CD4-positive, alpha-beta memory T cell (primary cell): ENCODE measurements around the gene DUS4L. TPM values are rescaled to one million over a fixed set of nuclear protein-coding genes. Genes with fewer than 3 reads are reported as not detected.

Experiments used
- CTCF ChIA-PET: fragments of 350-600 bp; sonication (Branson Sonifier 250); formaldehyde crosslinking; loops from one replicate; lab custom pipeline; 2021; ENCODE audit warnings: inconsistent platforms; ENCODE audit not compliant: partially characterized antibody; lab: Charles Lee
- POLR2A ChIA-PET: fragments of 350-600 bp; sonication (Branson Sonifier 250); formaldehyde crosslinking; loops from one replicate; lab custom pipeline; 2021; ENCODE audit not compliant: partially characterized antibody; lab: Charles Lee
- DNase-seq, 5 donors: peaks; one replicate each; pipeline versions ENCODE4 v3.0.0 to v3.0.0-alpha.2; 2020 to 2022; ENCODE audit warnings: mixed read lengths in 1 of 5
- H3K27ac ChIP-seq: one replicate; pipeline ENCODE4 v1.7.0; 2013; ENCODE audit warnings: low read depth, low read length
- H3K27me3 ChIP-seq: 2 replicates; pipeline ENCODE4 v1.7.0; 2013; ENCODE audit warnings: mild to moderate bottlenecking, low read length, moderate library complexity; ENCODE audit not compliant: insufficient read depth
- H3K36me3 ChIP-seq: 2 replicates; pipeline ENCODE4 v1.7.0; 2013; ENCODE audit warnings: mild to moderate bottlenecking, low read length, moderate library complexity; ENCODE audit not compliant: insufficient read depth
- H3K4me1 ChIP-seq: 2 replicates; pipeline ENCODE4 v1.7.0; 2013; ENCODE audit warnings: mild to moderate bottlenecking, low read length, moderate library complexity; ENCODE audit not compliant: insufficient read depth
- H3K4me3 ChIP-seq, 2 donors: one replicate each; pipeline ENCODE4 v1.7.0; 2013; ENCODE audit warnings: low read length in 2 of 2, mild to moderate bottlenecking in 1 of 2
- H3K9me3 ChIP-seq, 2 donors: one replicate each; pipeline ENCODE4 v1.7.0; 2013; ENCODE audit warnings: low read length in 2 of 2, control low read depth in 1 of 2; ENCODE audit not compliant: control insufficient read depth in 1 of 2
- H3K27ac Mint-ChIP-seq, 7 donors: one replicate each; pipeline ENCODE4 v1.8.0; 2020 to 2021; ENCODE audit warnings: mixed read lengths in 7 of 7, mild to moderate bottlenecking in 6 of 7, inconsistent platforms in 3 of 7, moderate library complexity in 3 of 7
- H3K27me3 Mint-ChIP-seq, 2 donors: one replicate each; pipeline ENCODE4 v1.8.0; 2020 to 2021; ENCODE audit warnings: mixed read lengths in 2 of 2
- H3K36me3 Mint-ChIP-seq, 2 donors: one replicate each; pipeline ENCODE4 v1.8.0; 2020 to 2021; ENCODE audit warnings: mixed read lengths in 2 of 2, inconsistent platforms in 1 of 2, mild to moderate bottlenecking in 1 of 2
- H3K4me1 Mint-ChIP-seq, 4 donors: one replicate each; pipeline ENCODE4 v1.8.0; 2020 to 2021; ENCODE audit warnings: mixed read lengths in 4 of 4, mild to moderate bottlenecking in 1 of 4
- H3K4me3 Mint-ChIP-seq, 8 donors: one replicate each; pipeline ENCODE4 v1.8.0; 2020 to 2021; ENCODE audit warnings: mixed read lengths in 8 of 8, mild to moderate bottlenecking in 7 of 8, moderate library complexity in 6 of 8, inconsistent platforms in 3 of 8
- H3K9me3 Mint-ChIP-seq, 8 donors: one replicate each; pipeline ENCODE4 v1.8.0; 2020 to 2021; ENCODE audit warnings: mixed read lengths in 8 of 8, mild to moderate bottlenecking in 5 of 8, inconsistent platforms in 3 of 8, moderate library complexity in 1 of 8
- intact Hi-C: fragments of 100-400 bp; cut with micrococcal nuclease; formaldehyde crosslinking; loops from one replicate; pipeline ENCODE4 v1.15.1; 2023
- polyA plus RNA-seq, 2 donors: library from polyadenylated mRNA; unstranded; fragments of 300-500 nt; fragmentation: Illumina TruSeq; gene quantifications; one replicate each; pipeline ENCODE4 v1.2.3, GENCODE V29; 2021
- total RNA-seq, 2 experiments: library from RNA; stranded (reverse); gene quantifications; one replicate each; pipeline ENCODE4 v1.2.3, GENCODE V29; 2021

DUS4L gene
- total and polyA plus RNA-seq, 4 experiments from 2014 or later, result 4.6 to 11.3 (median 7.9) TPM

DNA sequence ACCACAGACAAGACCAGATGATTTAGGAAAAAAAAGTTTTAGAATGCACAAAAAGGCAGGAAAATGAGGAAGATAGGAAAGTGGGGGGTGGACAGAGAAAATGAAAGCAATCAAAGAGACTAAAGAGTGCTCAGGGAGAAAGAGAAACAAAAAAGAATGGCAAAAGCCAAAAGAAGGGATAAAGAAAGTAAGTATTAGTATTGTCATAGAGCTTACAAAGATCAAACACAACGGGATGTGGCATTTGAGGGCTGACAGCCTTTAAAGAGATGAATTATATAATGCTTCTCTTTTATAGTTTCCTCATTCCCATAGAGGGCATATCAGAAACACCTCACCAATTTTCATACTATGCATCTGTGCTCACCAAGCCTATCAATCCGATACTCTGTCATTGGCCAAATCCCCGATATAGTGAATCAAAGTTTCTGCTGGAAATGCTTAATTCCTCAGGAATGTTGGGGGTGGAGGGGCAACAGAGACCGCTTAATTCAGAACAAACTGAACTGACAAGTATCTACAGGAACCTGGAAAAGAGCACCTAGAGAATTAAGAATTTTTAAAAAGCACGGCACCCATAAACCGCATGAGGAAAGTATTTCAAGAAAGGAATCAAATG, 2.8 kb upstream of the DUS4L start:
- no peaks in the 10 kb centered on the region for H3K27me3 ChIP-seq
- H3K9me3 ChIP-seq, result no peaks in the 10 kb centered on the region
- no peaks in the 10 kb centered on the region for H3K9me3 Mint-ChIP-seq
- peaks cover 9 to 30% of the 10 kb centered on the region in 2 donors for H3K36me3 Mint-ChIP-seq
- H3K27ac ChIP-seq, result peak overlapping the region; percentile 56
- H3K27me3 Mint-ChIP-seq, result no peaks in the 10 kb centered on the region
- CTCF ChIA-PET, result interaction anchor here (0.7 to 1.9 kb wide), 2 partner anchors 182 to 314 kb away, joined by 3 to 5 read pairs; no protein-coding TSS in a partner anchor
- H3K36me3 ChIP-seq, result peaks cover 12% of the 10 kb centered on the region
- H3K4me3 Mint-ChIP-seq, result peak overlapping the region; percentile 58 to 93 (median 66)
- peak; percentile 56 to 79 (median 62) for DNase-seq
- intact Hi-C loops, result loop anchor here (5.0 to 10.0 kb wide), 2 partner anchors 331 to 696 kb away; partner anchors contain the start of genes DLD and PIK3CG
- H3K27ac Mint-ChIP-seq, result peak overlapping the region; percentile 86 to 97 (median 91)
- peaks cover 51 to 71% (median 58%) of the 10 kb centered on the region in 4 donors for H3K4me1 Mint-ChIP-seq
- H3K4me1 ChIP-seq, result peaks cover 56% of the 10 kb centered on the region
- POLR2A ChIA-PET, result interaction anchor here (0.9 to 1.3 kb wide), 3 partner anchors 19 to 393 kb away, joined by 3 to 4 read pairs (median 3); partner anchors contain the start of gene BCAP29
- peak overlapping the region in 1 of 2 donors; percentile 4 for H3K4me3 ChIP-seq

DNA sequence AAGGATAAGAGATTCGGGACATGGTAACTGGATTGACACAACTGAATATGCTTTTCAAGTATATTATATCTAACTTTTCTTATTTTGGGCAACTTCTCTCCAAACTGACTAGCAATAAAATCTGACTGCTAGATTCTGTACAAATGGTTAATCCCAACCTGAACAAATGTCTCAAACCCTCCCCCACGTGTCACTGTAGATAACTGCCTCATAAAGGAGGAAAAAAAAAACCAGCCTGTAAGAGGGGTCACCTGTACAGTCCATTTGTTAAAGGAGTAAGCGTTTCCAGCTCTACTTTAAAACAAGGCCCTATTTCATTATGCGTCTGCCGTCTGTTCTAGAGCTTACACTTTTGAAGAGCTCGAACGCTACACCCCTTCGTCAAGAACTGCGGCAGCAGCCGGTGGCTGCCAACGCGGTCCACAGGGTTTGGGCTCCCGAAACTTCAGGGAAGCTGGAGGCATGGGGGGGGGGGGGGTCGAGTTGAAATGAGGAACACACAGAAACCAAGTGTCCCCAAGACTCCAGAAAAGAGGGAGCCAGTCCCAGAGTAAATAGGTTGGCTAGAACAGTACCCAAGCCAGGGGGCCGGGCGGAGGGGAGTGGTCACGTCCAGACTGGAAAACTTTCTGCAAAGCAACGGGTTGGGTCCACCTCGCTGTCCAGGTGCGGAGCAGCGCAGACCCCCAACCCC, 543 bp upstream of the DUS4L start:
- H3K4me1 Mint-ChIP-seq, result peaks cover 50 to 67% (median 59%) of the 10 kb centered on the region in 4 donors
- H3K9me3 Mint-ChIP-seq, result no peaks in the 10 kb centered on the region
- ChIA-PET CTCF (interaction anchor here (0.9 to 1.3 kb wide), 3 partner anchors 78 to 316 kb away, joined by 3 to 7 read pairs (median 3); no protein-coding TSS in a partner anchor), POLR2A (interaction anchor here (0.7 to 3.3 kb wide), 10 partner anchors 9 to 526 kb away, joined by 3 to 28 read pairs (median 6); partner anchors contain the start of genes BCAP29, CBLL1, DLD and HBP1)
- DNase-seq, result peak in 2 of 5 donors; percentile 9 to 13
- H3K36me3 Mint-ChIP-seq, result peaks cover 8 to 19% of the 10 kb centered on the region in 2 donors
- H3K4me1 ChIP-seq, result peaks cover 56% of the 10 kb centered on the region
- peak overlapping the region; percentile 85 to 95 (median 90) for H3K4me3 Mint-ChIP-seq
- H3K4me3 ChIP-seq, result peak overlapping the region; percentile 55 to 85
- H3K27ac ChIP-seq, result peak overlapping the region; percentile 97
- no peaks in the 10 kb centered on the region for H3K36me3 ChIP-seq
- peak overlapping the region; percentile 92 to 99 (median 97) for H3K27ac Mint-ChIP-seq
- no peaks in the 10 kb centered on the region for H3K9me3 ChIP-seq
- intact Hi-C loops, result loop anchor here (1.0 to 10.0 kb wide), 5 partner anchors 180 to 1006 kb away; partner anchors contain the start of genes DLD, DNAJB9, PIK3CG and THAP5
- H3K27me3 ChIP-seq, result no peaks in the 10 kb centered on the region
- H3K27me3 Mint-ChIP-seq, result no peaks in the 10 kb centered on the region

DNA sequence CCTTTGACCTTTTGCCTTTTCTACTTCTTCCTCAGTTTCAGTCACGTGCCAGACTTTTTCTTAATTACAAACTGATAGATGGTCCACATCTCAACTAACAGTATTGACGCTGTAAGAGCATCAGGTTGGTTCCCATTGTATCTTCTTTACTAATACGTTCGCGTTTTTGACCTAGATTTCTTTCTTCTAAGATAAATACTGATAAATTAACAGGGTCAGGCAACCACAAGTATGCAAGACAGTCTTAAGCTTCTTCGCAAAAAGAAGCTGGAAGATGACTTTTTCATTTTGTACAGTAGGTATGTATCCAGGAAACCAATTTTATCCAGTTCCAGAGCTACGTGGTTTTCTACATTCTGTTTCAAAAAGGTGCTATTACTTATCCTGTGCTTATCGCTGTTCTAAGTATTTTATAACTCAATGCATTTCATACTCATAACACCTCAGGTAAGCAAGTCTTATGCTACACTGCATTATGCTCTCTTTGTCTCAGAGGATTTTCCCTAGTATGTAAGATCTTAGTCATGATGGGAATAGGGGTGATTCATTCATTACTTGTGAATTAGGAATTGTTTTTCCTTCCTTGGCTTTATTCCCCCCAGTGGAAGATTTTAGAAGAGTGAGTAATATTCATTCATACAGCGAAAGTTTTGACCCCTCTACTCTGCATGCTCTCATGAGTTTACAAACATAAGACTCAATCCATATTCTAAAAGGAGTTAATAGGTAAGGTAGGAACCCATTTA, 955 bp downstream of the DUS4L start:
- intact Hi-C loops, result loop anchor here (1.0 to 10.0 kb wide), 4 partner anchors 16 to 700 kb away; partner anchors contain the start of genes BCAP29, DLD and PIK3CG
- H3K27ac ChIP-seq, result peak overlapping the region; percentile 97
- no peaks in the 10 kb centered on the region for H3K36me3 ChIP-seq
- H3K27ac Mint-ChIP-seq, result peak overlapping the region; percentile 92 to 99 (median 97)
- H3K4me3 Mint-ChIP-seq, result peak overlapping the region; percentile 85 to 95 (median 90)
- ChIA-PET CTCF (interaction anchor here (0.8 to 1.5 kb wide), 6 partner anchors 26 to 315 kb away, joined by 3 to 7 read pairs (median 4); partner anchors contain the start of gene CBLL1), POLR2A (interaction anchor here (1.2 to 3.3 kb wide), 8 partner anchors 9 to 396 kb away, joined by 3 to 28 read pairs (median 7); partner anchors contain the start of genes BCAP29, CBLL1, DLD and HBP1)
- DNase-seq, result no peak
- no peaks in the 10 kb centered on the region for H3K9me3 ChIP-seq
- H3K4me1 Mint-ChIP-seq, result peaks cover 44 to 58% (median 51%) of the 10 kb centered on the region in 4 donors
- no peaks in the 10 kb centered on the region for H3K27me3 ChIP-seq
- H3K4me3 ChIP-seq, result peak overlapping the region; percentile 76 to 85
- H3K4me1 ChIP-seq, result peaks cover 48% of the 10 kb centered on the region
- H3K36me3 Mint-ChIP-seq, result peaks cover 15 to 16% of the 10 kb centered on the region in 2 donors
- H3K9me3 Mint-ChIP-seq, result no peaks in the 10 kb centered on the region
- no peaks in the 10 kb centered on the region for H3K27me3 Mint-ChIP-seq

DNA sequence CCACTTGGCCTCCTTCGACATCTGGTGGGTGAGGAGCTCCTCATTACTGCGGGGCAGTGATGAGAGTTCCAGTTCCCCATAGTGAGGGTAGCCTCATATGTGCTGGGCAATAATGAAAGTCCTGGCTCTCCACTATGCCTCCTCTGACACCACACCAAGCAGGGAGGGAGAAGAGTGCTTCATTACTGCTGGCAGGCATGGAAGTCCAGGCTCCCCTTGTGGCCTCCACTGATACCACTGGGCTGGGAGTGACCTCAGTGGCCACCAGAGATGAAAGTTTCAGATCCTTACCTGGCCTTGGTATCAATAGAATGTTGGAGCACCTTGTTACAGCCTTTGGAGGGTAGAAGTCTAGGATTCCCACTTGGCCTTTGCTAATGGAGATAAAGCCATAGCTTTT, 6.5 kb downstream of the DUS4L start:
- Histone ChIP-seq H3K36me3 (peaks cover 4% of the 10 kb centered on the region), H3K4me1 (peaks cover under 1% of the 10 kb centered on the region), H3K9me3 (no peaks in the 10 kb centered on the region), H3K27me3 (no peaks in the 10 kb centered on the region), H3K4me3 (no peak overlapping the region), H3K27ac (no peak overlapping the region)
- Mint-ChIP-seq H3K4me1 (peaks cover 4 to 8% (median 6%) of the 10 kb centered on the region in 4 donors), H3K9me3 (no peaks in the 10 kb centered on the region), H3K4me3 (no peak overlapping the region), H3K27ac (no peak overlapping the region), H3K36me3 (peaks cover 23 to 26% of the 10 kb centered on the region in 2 donors), H3K27me3 (no peaks in the 10 kb centered on the region)
- ChIA-PET CTCF (no interaction called here), POLR2A (no interaction called here)
- no peak for DNase-seq
- intact Hi-C loops, result no loop called here

DNA sequence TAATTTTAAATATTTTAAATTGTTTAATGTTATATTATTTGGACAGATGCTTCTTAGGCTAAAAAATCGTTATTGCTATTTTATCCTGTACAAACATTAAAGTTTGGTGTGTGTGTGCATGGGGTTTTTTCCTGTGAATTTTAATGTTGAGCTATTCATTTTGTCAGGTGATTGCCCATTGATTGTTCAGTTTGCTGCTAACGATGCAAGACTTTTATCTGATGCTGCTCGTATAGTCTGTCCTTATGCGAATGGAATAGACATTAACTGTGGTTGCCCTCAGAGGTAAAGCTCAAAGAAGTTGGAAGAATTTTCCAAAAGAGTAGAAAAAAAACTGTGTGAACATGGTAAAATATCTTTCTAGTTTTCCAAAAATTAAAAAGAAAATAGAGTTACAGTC, 9.8 kb downstream of the DUS4L start:
- Mint-ChIP-seq H3K9me3 (no peaks in the 10 kb centered on the region), H3K27me3 (no peaks in the 10 kb centered on the region), H3K4me1 (peaks cover 0 to 3% (median under 1%) of the 10 kb centered on the region in 4 donors), H3K36me3 (peaks cover 18 to 21% of the 10 kb centered on the region in 2 donors), H3K27ac (no peak overlapping the region), H3K4me3 (no peak overlapping the region)
- no peak overlapping the region for H3K4me3 ChIP-seq
- DNase-seq, result no peak
- H3K9me3 ChIP-seq, result no peaks in the 10 kb centered on the region
- ChIA-PET CTCF (no interaction called here), POLR2A (interaction anchor here (0.6 kb wide), 1 partner anchor 9 kb away, joined by 3 read pairs; no protein-coding TSS in a partner anchor)
- H3K36me3 ChIP-seq, result peaks cover 4% of the 10 kb centered on the region
- H3K4me1 ChIP-seq, result no peaks in the 10 kb centered on the region
- no peaks in the 10 kb centered on the region for H3K27me3 ChIP-seq
- intact Hi-C loops, result no loop called here
- no peak overlapping the region for H3K27ac ChIP-seq

DNA sequence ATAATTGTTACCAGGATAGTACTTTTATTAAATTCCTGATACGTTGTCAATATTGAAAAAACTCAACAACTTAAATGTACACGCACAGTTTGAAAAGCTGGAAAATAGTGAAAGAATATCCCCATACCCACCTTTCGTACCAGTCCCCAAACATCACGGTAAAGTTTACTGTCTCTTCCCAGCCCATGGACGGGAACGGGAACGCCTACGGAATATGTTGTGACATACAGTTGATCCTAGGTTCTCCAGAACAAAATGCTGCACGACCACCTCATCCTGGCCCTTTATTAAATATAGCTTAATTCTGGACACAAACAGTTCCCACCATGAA, 15.7 kb downstream of the DUS4L start:
- no peaks in the 10 kb centered on the region for H3K27me3 Mint-ChIP-seq
- ChIA-PET POLR2A (interaction anchor here (0.6 to 1.9 kb wide), 6 partner anchors 15 to 411 kb away, joined by 3 to 28 read pairs (median 5); partner anchors contain the start of genes CBLL1, COG5, DUS4L and HBP1), CTCF (interaction anchor here (0.9 to 1.1 kb wide), 2 partner anchors 164 to 168 kb away, joined by 3 read pairs; no protein-coding TSS in a partner anchor)
- peak overlapping the region; percentile 54 for H3K27ac ChIP-seq
- no peaks in the 10 kb centered on the region for H3K9me3 Mint-ChIP-seq
- H3K9me3 ChIP-seq, result no peaks in the 10 kb centered on the region
- intact Hi-C loops, result loop anchor here (5.0 kb wide), 1 partner anchor 163 kb away; the partner anchor contains the start of gene CBLL1
- DNase-seq, result no peak
- peak overlapping the region; percentile 37 to 74 for H3K4me3 ChIP-seq
- no peaks in the 10 kb centered on the region for H3K36me3 ChIP-seq
- peaks cover 25% of the 10 kb centered on the region for H3K4me1 ChIP-seq
- peak overlapping the region; percentile 84 to 94 (median 92) for H3K4me3 Mint-ChIP-seq
- H3K4me1 Mint-ChIP-seq, result peaks cover 15 to 25% (median 19%) of the 10 kb centered on the region in 4 donors
- peaks cover 0 to 5% of the 10 kb centered on the region in 2 donors for H3K36me3 Mint-ChIP-seq
- H3K27me3 ChIP-seq, result no peaks in the 10 kb centered on the region
- H3K27ac Mint-ChIP-seq, result peak overlapping the region; percentile 71 to 96 (median 94)
